Tibial nerve (tissue), 4 donors: ENCODE results near the gene MAPKAPK5. TPM values are rescaled to one million over a fixed set of nuclear protein-coding genes. Genes with fewer than 3 reads are reported as not detected.
"Not testable (repeated sequence)": the region's sequence is repeated elsewhere in the genome, so short reads cannot be mapped to it uniquely, and the experiment has no call there.

Experiments used
- DNase-seq, 2 donors: peaks; one replicate each; pipeline ENCODE4 v3.0.0-alpha.2; 2019; ENCODE audit warnings: low spot score in 2 of 2
- H3K27ac ChIP-seq, 4 donors: fragments of 200-600 bp; sonication (generic) in 3 of 4; one replicate each; pipeline ENCODE4 v1.5.1; 2017 to 2019; ENCODE audit warnings: mild to moderate bottlenecking in 1 of 4
- H3K27me3 ChIP-seq, 2 donors: fragments of 200-600 bp; sonication (generic) in 1 of 2; one replicate each; pipeline versions ENCODE4 v1.5.1 to v1.6.0; 2017 to 2019
- H3K36me3 ChIP-seq, 3 donors: fragments of 200-600 bp; sonication (generic); one replicate each; pipeline ENCODE4 v1.5.1; 2018 to 2019
- H3K4me1 ChIP-seq, 4 donors: fragments of 200-600 bp; sonication (generic) in 3 of 4; one replicate each; pipeline ENCODE4 v1.5.1; 2017 to 2019
- H3K4me3 ChIP-seq, 4 donors: fragments of 200-600 bp; sonication (generic) in 3 of 4; one replicate each; pipeline ENCODE4 v1.5.1; 2017 to 2019; ENCODE audit warnings: mild to moderate bottlenecking in 1 of 4, moderate library complexity in 1 of 4
- H3K9me3 ChIP-seq, 4 donors: fragments of 200-600 bp; sonication (generic) in 3 of 4; one replicate each; pipeline ENCODE4 v1.5.1; 2017 to 2019
- EP300 ChIP-seq, 2 donors: sonication (generic); formaldehyde crosslinking; IDR thresholded peaks; one replicate each; pipeline ENCODE4 v1.6.1; 2017; ENCODE audit warnings: antibody characterized with exemption in 2 of 2, mild to moderate bottlenecking in 1 of 2
- POLR2A ChIP-seq, 2 donors: fragments of 450-650 bp; IDR thresholded peaks; one replicate each; pipeline ENCODE4 v1.6.1; 2017; ENCODE audit warnings: antibody characterized with exemption in 2 of 2, mild to moderate bottlenecking in 2 of 2, moderate library complexity in 2 of 2
- WGBS, 2 donors: methylation state at CpG; one replicate each; pipeline ENCODE4 v1.1.5; 2018; 5-methylcytosine and 5-hydroxymethylcytosine counted together
- total RNA-seq, 4 donors: library from RNA; depleted of rRNA; stranded (reverse); fragments of >200 nt; gene quantifications; one replicate each; pipeline ENCODE4 v1.1.0, GENCODE V29; 2016
- TF ChIP-seq, protein P1 (sequence below), 5 experiments: fragments of 200-600 bp in 3 of 5; fragments of 450-650 bp in 2 of 5; sonication (generic) in 3 of 5; IDR thresholded peaks; one replicate each; pipeline ENCODE4 v1.5.1; 2016 to 2019; ENCODE audit warnings: antibody characterized with exemption in 5 of 5, mild to moderate bottlenecking in 3 of 5, moderate library complexity in 2 of 5

Gene MAPKAPK5
- total RNA-seq, 4 donors from 2014 or later, result 36.1 to 65.1 (median 44.7) TPM

GRCh38 chr12:111818340-111818739 is 23.7 kb upstream of the MAPKAPK5 start:
- H3K4me3 ChIP-seq, result no peak overlapping the region
- no peaks in the 10 kb centered on the region for H3K9me3 ChIP-seq
- no peak for TF ChIP-seq EP300 (IDR thresholded peaks at IDR 0.05)
- TF ChIP-seq, protein P1, sequence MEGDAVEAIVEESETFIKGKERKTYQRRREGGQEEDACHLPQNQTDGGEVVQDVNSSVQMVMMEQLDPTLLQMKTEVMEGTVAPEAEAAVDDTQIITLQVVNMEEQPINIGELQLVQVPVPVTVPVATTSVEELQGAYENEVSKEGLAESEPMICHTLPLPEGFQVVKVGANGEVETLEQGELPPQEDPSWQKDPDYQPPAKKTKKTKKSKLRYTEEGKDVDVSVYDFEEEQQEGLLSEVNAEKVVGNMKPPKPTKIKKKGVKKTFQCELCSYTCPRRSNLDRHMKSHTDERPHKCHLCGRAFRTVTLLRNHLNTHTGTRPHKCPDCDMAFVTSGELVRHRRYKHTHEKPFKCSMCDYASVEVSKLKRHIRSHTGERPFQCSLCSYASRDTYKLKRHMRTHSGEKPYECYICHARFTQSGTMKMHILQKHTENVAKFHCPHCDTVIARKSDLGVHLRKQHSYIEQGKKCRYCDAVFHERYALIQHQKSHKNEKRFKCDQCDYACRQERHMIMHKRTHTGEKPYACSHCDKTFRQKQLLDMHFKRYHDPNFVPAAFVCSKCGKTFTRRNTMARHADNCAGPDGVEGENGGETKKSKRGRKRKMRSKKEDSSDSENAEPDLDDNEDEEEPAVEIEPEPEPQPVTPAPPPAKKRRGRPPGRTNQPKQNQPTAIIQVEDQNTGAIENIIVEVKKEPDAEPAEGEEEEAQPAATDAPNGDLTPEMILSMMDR (IDR thresholded peaks at IDR 0.05), result no peak
- TF ChIP-seq POLR2A (IDR thresholded peaks at IDR 0.05), result no peak
- H3K4me1 ChIP-seq, result peaks cover 0 to 3% (median 0%) of the 10 kb centered on the region in 4 donors
- DNase-seq, result no peak
- H3K36me3 ChIP-seq, result no peaks in the 10 kb centered on the region
- H3K27ac ChIP-seq, result no peak overlapping the region
- H3K27me3 ChIP-seq, result no peaks in the 10 kb centered on the region
- WGBS, 2 donors, result 80 to 85% methylated on average over 8 of the region's 8 CpGs

GRCh38 chr12:111819191-111820158 is 22.6 kb upstream of the MAPKAPK5 start:
- 38 to 42% methylated on average over 6 of the region's 6 CpGs for WGBS, 2 donors

GRCh38 chr12:111820828-111821227 is 21.2 kb upstream of the MAPKAPK5 start:
- not testable (repeated sequence) for H3K4me3 ChIP-seq, H3K36me3 ChIP-seq, H3K27ac ChIP-seq, H3K4me1 ChIP-seq, H3K27me3 ChIP-seq, DNase-seq, H3K9me3 ChIP-seq
- WGBS, 2 donors, result 81 to 91% methylated on average over 8 of the region's 8 CpGs

More at GRCh38 chr12:111819191-111820158, 22.6 kb upstream of the MAPKAPK5 start:
- no peak overlapping the region for H3K4me3 ChIP-seq
- TF ChIP-seq POLR2A (IDR thresholded peaks at IDR 0.05) (no peak), EP300 (IDR thresholded peaks at IDR 0.05) (no peak)
- TF ChIP-seq, protein P1 (IDR thresholded peaks at IDR 0.05), result no peak
- H3K36me3 ChIP-seq, result no peaks in the 10 kb centered on the region
- no peaks in the 10 kb centered on the region for H3K9me3 ChIP-seq
- no peak overlapping the region for H3K27ac ChIP-seq
- no peak for DNase-seq
- H3K4me1 ChIP-seq, result no peaks in the 10 kb centered on the region
- no peaks in the 10 kb centered on the region for H3K27me3 ChIP-seq

GRCh38 chr12:111822886-111823285 is 19.1 kb upstream of the MAPKAPK5 start:
- TF ChIP-seq, protein P1 (IDR thresholded peaks at IDR 0.05), result no peak
- TF ChIP-seq POLR2A (IDR thresholded peaks at IDR 0.05), result no peak
- no peak for TF ChIP-seq EP300 (IDR thresholded peaks at IDR 0.05)
- H3K27ac ChIP-seq, result no peak overlapping the region

DNA sequence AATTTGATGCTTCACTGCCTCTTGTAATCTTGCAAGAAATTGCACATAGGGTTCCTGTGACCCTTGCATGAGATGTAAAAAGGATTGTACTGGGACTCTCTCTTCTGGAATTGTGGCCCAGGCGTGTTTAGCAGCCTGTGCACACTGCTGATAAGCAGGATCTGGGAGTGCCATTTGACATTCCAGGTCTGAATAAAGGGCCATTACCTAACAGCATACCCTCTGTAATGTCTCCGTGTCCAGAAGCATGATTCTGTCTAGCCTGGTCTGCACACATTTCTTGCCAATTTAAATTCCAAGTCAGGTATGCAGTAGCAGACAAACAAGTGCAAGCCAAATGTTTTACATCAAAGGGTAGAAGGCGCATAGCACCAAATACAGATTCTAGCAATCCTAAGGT is 18.1 kb upstream of the MAPKAPK5 start:
- Histone ChIP-seq H3K27ac (no peak overlapping the region), H3K4me1 (no peaks in the 10 kb centered on the region), H3K9me3 (no peaks in the 10 kb centered on the region), H3K36me3 (no peaks in the 10 kb centered on the region), H3K27me3 (no peaks in the 10 kb centered on the region), H3K4me3 (no peak overlapping the region)
- DNase-seq, result no peak
- 72% methylated on average over 3 of the region's 3 CpGs for WGBS, 2 donors
- TF ChIP-seq EP300 (IDR thresholded peaks at IDR 0.05) (no peak), POLR2A (IDR thresholded peaks at IDR 0.05) (no peak)
- TF ChIP-seq, protein P1 (IDR thresholded peaks at IDR 0.05), result no peak

More at GRCh38 chr12:111822886-111823285, 19.1 kb upstream of the MAPKAPK5 start:
- no peaks in the 10 kb centered on the region for H3K27me3 ChIP-seq
- no peaks in the 10 kb centered on the region for H3K4me1 ChIP-seq
- WGBS, 2 donors, result 43 to 46% methylated on average over 2 of the region's 2 CpGs
- no peaks in the 10 kb centered on the region for H3K36me3 ChIP-seq
- no peaks in the 10 kb centered on the region for H3K9me3 ChIP-seq
- no peak for DNase-seq
- no peak overlapping the region for H3K4me3 ChIP-seq

DNA sequence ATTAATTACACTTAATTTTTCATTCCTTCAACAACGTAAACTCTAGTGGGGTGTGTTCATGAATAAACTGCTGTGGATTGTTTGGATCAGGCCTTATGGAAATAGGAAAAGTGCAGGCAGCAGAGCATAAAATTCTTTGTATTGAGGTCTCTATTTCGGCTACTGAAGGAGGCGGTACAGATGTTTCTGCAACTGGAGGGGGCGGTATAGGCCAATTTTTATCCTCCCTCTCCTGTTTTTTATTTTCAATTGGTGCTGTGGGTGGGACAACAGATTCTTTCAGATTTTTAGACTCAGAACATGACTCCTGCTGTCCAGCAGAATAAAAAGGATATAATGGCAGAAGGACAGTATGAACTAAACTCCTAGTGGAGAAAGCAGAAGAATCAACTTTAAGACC is 17.7 kb upstream of the MAPKAPK5 start:
- H3K4me3 ChIP-seq, DNase-seq, H3K36me3 ChIP-seq, H3K9me3 ChIP-seq, H3K27me3 ChIP-seq, H3K4me1 ChIP-seq, H3K27ac ChIP-seq: not testable (repeated sequence)
- WGBS, 2 donors, result 39 to 40% methylated on average over 4 of the region's 4 CpGs
